Measurements from ENCODE around the gene RAP1B.

The RAP1B gene

GRCh38 chr12:68610370-68611093 is at the start of gene RAP1B:
RAP1B (plus strand) TSS chr12:68610899; CDS start chr12:68648725, 37,826 bp downstream.
- peak; percentile 93 for DNase-seq

DNA sequence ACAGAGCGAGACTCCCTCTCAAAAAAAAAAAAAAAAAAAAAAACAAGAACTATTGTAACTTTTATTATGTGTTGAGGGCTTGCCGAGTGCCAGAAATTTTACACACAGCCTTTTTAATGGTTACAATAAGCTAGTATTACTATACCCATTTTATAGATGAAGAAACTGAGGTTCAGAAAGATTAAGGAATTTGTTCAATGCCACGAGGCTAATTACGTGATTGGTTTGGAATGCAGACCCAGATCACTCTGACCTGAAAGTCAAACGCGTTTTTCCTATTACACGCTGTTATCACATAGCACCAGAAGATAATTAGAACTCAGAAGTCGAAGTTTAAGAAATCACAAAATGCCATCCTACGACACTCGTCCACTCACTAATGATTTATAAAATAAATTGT is 48.9 kb upstream of the RAP1B start:
- no peak for DNase-seq

- no peak for DNase-seq
Observed at GRCh38 chr12:68564166-68564565, 46.5 kb upstream of the RAP1B start.

DNA sequence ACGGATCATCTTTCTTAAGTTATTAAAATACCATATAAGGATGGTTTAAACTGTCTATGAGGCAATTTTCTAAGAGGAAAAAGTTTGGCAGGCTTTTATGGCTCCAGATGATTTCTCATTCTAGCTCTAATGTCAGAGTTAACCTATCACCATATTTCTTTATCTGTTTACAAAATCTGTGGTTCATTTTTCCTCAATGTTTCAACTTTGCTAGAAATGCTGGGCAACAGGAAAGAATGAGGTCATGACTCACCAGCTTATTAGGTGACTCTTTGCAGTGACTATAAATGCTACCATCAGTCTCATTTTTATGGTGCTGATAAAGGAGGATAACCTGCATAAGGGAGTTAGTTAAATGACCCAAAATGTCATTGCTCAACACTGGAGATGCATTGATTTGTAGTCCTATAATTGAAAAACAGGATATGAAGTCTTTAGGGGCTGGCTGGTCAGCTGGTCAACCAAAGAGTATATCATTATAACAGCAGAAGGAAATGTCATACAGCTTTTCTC is 45.3 kb upstream of the RAP1B start:
- DNase-seq: peak; percentile 98

- DNase-seq: no peak
Observed at GRCh38 chr12:68568922-68569569, 41.7 kb upstream of the RAP1B start.

GRCh38 chr12:68572661-68573060 is 38.0 kb upstream of the RAP1B start:
- peak; percentile 85 for DNase-seq

- DNase-seq: peak; percentile 44
Observed at GRCh38 chr12:68573406-68573805, 37.3 kb upstream of the RAP1B start.

- DNase-seq: no peak
Observed at GRCh38 chr12:68577949-68578348, 32.8 kb upstream of the RAP1B start.

DNA sequence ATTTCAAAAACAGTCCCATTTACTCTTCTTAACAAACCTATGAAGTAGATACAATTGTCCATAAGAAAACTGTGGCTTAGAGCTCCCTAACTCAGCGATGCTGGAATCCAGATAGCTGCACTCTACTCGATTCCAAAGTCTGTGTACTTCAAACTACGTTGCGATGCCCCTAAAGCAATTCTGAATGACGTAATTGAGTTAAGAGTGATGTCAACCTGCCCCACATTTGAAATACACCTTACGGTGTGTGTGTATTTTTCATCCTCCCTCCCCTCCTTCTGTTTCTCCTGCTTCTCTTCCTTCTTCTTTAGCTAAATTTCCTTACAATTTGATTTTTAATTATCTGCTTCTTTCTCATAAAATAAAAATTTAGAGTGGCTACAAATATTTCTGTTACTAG is 31.9 kb upstream of the RAP1B start:
- no peak for DNase-seq

DNA sequence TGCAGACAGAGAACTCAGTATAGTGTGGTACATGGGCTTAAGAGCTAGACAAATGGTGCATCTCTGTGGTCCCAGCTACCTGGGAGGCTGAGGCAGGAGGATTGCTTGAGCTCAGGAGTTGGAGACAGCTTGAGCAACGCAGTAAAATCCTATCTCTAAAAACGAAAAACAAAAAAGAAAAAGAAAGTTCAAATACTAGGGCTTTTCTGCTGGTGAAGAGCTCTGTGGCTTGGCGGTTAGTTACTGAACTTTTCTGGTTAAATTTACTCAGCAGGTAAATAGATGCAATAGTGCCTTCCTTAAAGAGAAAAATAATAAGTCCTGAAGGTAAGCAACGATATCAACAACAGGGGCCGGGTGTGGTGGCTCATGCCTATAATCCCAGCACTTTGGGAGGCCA is 31.4 kb upstream of the RAP1B start:
- no peak for DNase-seq

GRCh38 chr12:68580911-68581310 is 29.8 kb upstream of the RAP1B start:
- peak; percentile 49 for DNase-seq

- DNase-seq: no peak
Observed at GRCh38 chr12:68581926-68582325, 28.8 kb upstream of the RAP1B start.

DNA sequence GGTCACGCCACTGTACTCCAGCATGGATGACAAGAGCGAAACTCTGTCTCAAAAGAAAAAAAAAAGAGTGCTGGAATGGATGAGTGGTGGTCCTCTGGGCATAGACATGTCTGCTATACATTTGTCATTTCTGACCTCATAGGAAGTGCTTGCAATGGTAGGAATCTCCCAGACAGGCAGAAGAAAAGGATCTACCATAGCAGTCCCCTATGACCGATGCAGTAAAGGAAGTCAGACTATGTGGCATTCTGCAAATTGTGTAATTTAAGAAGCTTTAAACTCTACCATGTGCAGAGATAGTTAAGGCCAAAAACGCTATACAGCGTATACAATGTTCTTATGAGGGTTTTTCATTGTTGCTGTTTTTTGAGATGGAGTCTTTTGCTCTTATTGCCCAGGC is 24.7 kb upstream of the RAP1B start:
- DNase-seq: peak; percentile 21

DNA sequence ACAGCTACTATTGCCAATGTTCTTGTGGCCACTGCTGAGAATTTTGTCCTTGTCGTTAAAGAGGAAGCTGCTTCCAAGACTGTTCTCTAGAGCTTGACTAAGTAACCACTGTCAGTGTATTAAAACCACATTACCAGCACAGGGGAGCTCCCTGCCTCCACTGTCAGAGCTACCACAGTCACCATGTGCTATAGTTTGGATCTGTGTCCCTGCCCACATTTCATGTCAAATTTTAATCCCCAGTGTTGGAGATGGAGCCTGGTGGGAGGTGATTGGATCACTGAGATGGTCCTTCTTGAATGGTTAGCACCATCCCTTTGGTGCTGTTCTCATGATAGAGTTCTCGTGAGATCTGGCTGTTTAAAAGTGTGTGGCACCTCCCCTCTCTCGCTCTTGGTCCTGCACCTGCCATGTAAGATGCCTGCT is 23.2 kb upstream of the RAP1B start:
- no peak for DNase-seq

- no peak for DNase-seq
Observed at GRCh38 chr12:68589194-68589593, 21.5 kb upstream of the RAP1B start.

DNA sequence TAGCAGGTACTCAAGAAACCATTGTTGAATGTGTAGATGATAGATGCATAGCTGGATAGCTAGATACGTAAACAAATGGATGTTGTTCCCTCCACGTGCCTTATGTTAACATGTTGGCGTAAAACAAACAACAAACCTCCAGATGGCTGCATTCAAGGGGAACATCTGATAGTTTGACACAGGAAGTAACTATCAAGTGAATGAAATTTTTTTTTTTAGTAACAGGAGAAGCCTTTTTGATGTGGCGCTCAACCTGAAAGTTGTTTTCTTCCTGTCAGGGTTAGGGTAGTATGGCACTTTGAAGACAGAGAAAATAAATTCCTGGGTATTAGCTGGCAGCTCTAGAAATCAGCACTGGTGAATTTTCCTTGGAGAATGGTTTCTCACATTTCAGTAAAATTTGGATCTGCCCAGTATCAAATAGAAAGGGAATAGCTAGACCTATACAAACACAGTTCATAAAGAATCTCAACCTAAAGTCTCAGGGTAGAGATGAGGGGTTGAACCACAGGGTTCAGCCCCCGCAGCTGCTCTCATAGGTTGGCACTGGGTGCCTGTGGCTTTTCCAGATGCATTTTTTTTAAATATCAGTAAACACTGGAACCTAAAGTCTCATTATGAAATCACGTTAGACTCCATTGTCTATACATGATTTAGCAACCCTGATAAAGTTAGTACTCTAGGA is 18.8 kb upstream of the RAP1B start:
- no peak for DNase-seq

GRCh38 chr12:68595241-68595640 is 15.5 kb upstream of the RAP1B start:
- DNase-seq: no peak

DNA sequence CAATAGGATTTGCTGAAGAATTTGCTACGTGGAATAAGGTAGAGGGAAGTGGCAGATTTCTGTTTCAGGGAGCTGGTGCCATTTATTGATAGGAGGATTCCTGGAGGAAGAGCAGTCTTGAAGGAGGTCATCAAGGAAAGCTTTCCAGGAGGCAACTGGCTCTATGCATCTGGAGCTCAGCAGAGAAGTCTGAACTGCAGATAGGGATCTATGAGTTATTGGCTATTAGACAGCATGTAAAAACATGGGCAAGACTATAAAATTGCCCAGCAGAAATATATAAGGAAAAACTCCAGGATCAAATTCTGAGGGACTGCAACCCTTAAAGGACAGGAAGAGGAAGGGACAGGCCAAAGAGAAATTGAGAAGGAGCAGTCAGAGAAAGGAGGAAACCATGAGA is 8.9 kb upstream of the RAP1B start:
- no peak for DNase-seq

GRCh38 chr12:68602720-68603119 is 8.0 kb upstream of the RAP1B start:
- DNase-seq: no peak

DNA sequence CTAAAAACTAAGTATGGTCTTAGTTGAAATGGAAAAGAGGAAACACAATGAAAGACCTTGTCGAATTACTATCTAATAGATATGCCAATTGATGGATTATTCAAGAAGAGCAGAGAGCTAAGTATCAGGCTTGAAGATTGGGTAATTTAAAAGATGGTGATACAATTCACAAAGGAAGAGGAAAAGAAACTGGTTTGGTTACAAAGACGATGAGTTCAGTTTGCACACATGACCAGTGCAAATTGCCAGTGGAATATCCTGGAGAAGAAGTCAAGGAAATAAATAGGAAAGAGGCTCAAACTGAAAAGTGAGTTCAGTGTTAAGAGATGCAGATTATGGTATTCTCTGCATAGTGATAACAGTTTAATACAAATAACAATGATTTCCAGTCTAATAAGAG is 2.5 kb upstream of the RAP1B start:
- DNase-seq: no peak

DNA sequence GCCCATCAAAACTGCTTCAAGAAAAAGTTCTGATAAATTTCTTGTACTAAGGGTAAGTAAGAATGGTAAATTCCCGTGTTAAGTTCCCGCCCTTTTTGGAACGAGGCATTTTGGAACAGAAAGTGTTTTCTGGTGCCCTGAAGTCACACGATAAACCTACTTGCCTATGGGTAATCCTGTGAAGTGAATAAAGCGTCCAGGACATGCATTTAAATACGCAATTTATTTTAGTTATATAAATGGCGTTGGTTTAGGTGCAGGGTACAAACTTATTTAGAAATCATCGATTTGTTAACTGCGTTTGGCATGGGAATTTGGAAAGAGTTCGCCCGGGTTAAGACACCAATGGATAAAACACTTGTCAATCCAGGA is 715 bp upstream of the RAP1B start:
- DNase-seq: peak; percentile 57

- peak; percentile 52 for DNase-seq
Observed at GRCh38 chr12:68611094-68611805, 551 bp downstream of the RAP1B start.

GRCh38 chr12:68611806-68612160 is 1.1 kb downstream of the RAP1B start:
- DNase-seq: no peak

Data from fibroblast of skin of right quadriceps (primary cell).